WTC11 (cell line): ENCODE results near the gene NDST4. TPM values are rescaled to one million over a fixed set of nuclear protein-coding genes. Genes with fewer than 3 reads are reported as not detected.

Source experiments
- CBFB ChIP-seq: sonication (generic); formaldehyde crosslinking; IDR thresholded peaks from 2 replicates; pipeline ENCODE4 v1.8.1; 2022; ENCODE audit warnings: mild to moderate bottlenecking, low read depth, missing genetic modification reagents
- CREM ChIP-seq: sonication (generic); formaldehyde crosslinking; IDR thresholded peaks from 2 replicates; pipeline ENCODE4 v1.8.1; 2022; ENCODE audit warnings: mild to moderate bottlenecking, missing genetic modification reagents, moderate library complexity
- FOXJ3 ChIP-seq: sonication (generic); formaldehyde crosslinking; IDR thresholded peaks from 2 replicates; pipeline ENCODE4 v1.9.0; 2021; ENCODE audit warnings: missing genetic modification reagents, mild to moderate bottlenecking, borderline replicate concordance
- FOXP1 ChIP-seq: sonication (generic); formaldehyde crosslinking; IDR thresholded peaks from 2 replicates; pipeline ENCODE4 v1.8.0; 2022; ENCODE audit warnings: missing genetic modification reagents, mild to moderate bottlenecking, moderate library complexity, borderline replicate concordance
- GRHL2 ChIP-seq: fragments of 250-450 bp; sonication (Bioruptor Pico); IDR thresholded peaks from 2 replicates; pipeline ENCODE4 v1.8.0; 2022; ENCODE audit warnings: mild to moderate bottlenecking, moderate library complexity; ENCODE audit not compliant: insufficient replicate concordance, severe bottlenecking
- NR1H2 ChIP-seq: sonication (generic); formaldehyde crosslinking; IDR thresholded peaks from 2 replicates; pipeline ENCODE4 v1.9.0; 2021; ENCODE audit warnings: mild to moderate bottlenecking, moderate library complexity, missing genetic modification reagents
- ZNF138 ChIP-seq: sonication (generic); formaldehyde crosslinking; conservative IDR thresholded peaks from 2 replicates; pipeline ENCODE4 v1.8.1; 2022; ENCODE audit warnings: mild to moderate bottlenecking, moderate library complexity, missing genetic modification reagents
- total RNA-seq: library from RNA; stranded (reverse); gene quantifications from 3 replicates; pipeline ENCODE4 v1.2.3, GENCODE V29; 2021
- TF ChIP-seq, protein P1 (sequence below): sonication (generic); formaldehyde crosslinking; IDR thresholded peaks from 2 replicates; pipeline ENCODE4 v1.8.0; 2023; ENCODE audit warnings: mild to moderate bottlenecking, missing genetic modification reagents
- TF ChIP-seq, protein P2 (sequence below): fragments of 250-450 bp; sonication (Bioruptor Pico); IDR thresholded peaks from 2 replicates; pipeline ENCODE4 v1.9.0; 2021; ENCODE audit warnings: mild to moderate bottlenecking
- TF ChIP-seq, protein P3 (sequence below): sonication (generic); formaldehyde crosslinking; IDR thresholded peaks from 2 replicates; pipeline ENCODE4 v1.8.0; 2022; ENCODE audit warnings: mild to moderate bottlenecking, missing genetic modification reagents
- TF ChIP-seq, protein P4 (sequence below): sonication (generic); formaldehyde crosslinking; IDR thresholded peaks from 2 replicates; pipeline ENCODE4 v1.8.1; 2023; ENCODE audit warnings: mild to moderate bottlenecking, missing genetic modification reagents
- TF ChIP-seq, protein P5 (sequence below): sonication (generic); formaldehyde crosslinking; IDR thresholded peaks from 2 replicates; pipeline ENCODE4 v1.8.1; 2022; ENCODE audit warnings: low read depth, missing genetic modification reagents, borderline replicate concordance
- TF ChIP-seq, protein P6 (sequence below): sonication (generic); formaldehyde crosslinking; IDR thresholded peaks from 2 replicates; pipeline ENCODE4 v1.8.1; 2022; ENCODE audit warnings: missing genetic modification reagents, borderline replicate concordance
- TF ChIP-seq, protein P7 (sequence below): sonication (generic); formaldehyde crosslinking; conservative IDR thresholded peaks from 2 replicates; pipeline ENCODE4 v1.8.1; 2023; ENCODE audit warnings: mild to moderate bottlenecking, low read depth, missing genetic modification reagents, moderate library complexity

NDST4 gene
- total RNA-seq, 1 experiment from 2014 or later = not detected

DNA sequence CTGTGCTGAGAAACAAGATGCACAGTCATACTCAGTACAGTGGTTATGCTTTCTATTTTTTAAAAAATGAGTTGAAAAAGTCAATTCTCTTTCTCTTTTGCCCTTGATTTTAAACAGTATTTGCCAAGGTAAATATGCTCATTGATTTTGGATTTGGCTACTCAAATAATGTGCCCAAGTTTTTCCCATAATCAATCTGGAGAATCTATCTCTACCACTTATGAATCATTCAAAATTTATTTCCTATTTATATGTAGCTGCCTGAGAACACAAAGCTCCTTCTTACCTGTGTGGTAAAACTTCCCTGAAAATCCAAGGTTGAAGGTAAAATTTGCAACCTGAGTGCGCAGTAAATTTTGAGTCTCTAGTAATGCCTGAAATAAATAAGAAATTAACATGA lies 136.5 kb downstream of the NDST4 start (continued):
- TF ChIP-seq, protein P1, sequence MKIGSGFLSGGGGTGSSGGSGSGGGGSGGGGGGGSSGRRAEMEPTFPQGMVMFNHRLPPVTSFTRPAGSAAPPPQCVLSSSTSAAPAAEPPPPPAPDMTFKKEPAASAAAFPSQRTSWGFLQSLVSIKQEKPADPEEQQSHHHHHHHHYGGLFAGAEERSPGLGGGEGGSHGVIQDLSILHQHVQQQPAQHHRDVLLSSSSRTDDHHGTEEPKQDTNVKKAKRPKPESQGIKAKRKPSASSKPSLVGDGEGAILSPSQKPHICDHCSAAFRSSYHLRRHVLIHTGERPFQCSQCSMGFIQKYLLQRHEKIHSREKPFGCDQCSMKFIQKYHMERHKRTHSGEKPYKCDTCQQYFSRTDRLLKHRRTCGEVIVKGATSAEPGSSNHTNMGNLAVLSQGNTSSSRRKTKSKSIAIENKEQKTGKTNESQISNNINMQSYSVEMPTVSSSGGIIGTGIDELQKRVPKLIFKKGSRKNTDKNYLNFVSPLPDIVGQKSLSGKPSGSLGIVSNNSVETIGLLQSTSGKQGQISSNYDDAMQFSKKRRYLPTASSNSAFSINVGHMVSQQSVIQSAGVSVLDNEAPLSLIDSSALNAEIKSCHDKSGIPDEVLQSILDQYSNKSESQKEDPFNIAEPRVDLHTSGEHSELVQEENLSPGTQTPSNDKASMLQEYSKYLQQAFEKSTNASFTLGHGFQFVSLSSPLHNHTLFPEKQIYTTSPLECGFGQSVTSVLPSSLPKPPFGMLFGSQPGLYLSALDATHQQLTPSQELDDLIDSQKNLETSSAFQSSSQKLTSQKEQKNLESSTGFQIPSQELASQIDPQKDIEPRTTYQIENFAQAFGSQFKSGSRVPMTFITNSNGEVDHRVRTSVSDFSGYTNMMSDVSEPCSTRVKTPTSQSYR (CRISPR knock-in tag) = no peak
- TF ChIP-seq, protein P2, sequence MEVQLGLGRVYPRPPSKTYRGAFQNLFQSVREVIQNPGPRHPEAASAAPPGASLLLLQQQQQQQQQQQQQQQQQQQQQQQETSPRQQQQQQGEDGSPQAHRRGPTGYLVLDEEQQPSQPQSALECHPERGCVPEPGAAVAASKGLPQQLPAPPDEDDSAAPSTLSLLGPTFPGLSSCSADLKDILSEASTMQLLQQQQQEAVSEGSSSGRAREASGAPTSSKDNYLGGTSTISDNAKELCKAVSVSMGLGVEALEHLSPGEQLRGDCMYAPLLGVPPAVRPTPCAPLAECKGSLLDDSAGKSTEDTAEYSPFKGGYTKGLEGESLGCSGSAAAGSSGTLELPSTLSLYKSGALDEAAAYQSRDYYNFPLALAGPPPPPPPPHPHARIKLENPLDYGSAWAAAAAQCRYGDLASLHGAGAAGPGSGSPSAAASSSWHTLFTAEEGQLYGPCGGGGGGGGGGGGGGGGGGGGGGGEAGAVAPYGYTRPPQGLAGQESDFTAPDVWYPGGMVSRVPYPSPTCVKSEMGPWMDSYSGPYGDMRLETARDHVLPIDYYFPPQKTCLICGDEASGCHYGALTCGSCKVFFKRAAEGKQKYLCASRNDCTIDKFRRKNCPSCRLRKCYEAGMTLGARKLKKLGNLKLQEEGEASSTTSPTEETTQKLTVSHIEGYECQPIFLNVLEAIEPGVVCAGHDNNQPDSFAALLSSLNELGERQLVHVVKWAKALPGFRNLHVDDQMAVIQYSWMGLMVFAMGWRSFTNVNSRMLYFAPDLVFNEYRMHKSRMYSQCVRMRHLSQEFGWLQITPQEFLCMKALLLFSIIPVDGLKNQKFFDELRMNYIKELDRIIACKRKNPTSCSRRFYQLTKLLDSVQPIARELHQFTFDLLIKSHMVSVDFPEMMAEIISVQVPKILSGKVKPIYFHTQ (CRISPR knock-in tag) = no peak
- TF ChIP-seq, protein P3, sequence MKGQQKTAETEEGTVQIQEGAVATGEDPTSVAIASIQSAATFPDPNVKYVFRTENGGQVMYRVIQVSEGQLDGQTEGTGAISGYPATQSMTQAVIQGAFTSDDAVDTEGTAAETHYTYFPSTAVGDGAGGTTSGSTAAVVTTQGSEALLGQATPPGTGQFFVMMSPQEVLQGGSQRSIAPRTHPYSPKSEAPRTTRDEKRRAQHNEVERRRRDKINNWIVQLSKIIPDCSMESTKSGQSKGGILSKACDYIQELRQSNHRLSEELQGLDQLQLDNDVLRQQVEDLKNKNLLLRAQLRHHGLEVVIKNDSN (CRISPR knock-in tag) = no peak
- no peak for TF ChIP-seq NR1H2
- no peak for TF ChIP-seq GRHL2 (CRISPR knock-in tag)
- no peak for TF ChIP-seq ZNF138 (CRISPR knock-in tag)
- no peak for TF ChIP-seq FOXJ3
- TF ChIP-seq CREM (CRISPR knock-in tag) = no peak
- TF ChIP-seq, protein P4, sequence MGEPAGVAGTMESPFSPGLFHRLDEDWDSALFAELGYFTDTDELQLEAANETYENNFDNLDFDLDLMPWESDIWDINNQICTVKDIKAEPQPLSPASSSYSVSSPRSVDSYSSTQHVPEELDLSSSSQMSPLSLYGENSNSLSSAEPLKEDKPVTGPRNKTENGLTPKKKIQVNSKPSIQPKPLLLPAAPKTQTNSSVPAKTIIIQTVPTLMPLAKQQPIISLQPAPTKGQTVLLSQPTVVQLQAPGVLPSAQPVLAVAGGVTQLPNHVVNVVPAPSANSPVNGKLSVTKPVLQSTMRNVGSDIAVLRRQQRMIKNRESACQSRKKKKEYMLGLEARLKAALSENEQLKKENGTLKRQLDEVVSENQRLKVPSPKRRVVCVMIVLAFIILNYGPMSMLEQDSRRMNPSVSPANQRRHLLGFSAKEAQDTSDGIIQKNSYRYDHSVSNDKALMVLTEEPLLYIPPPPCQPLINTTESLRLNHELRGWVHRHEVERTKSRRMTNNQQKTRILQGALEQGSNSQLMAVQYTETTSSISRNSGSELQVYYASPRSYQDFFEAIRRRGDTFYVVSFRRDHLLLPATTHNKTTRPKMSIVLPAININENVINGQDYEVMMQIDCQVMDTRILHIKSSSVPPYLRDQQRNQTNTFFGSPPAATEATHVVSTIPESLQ = no peak
- TF ChIP-seq, protein P5, sequence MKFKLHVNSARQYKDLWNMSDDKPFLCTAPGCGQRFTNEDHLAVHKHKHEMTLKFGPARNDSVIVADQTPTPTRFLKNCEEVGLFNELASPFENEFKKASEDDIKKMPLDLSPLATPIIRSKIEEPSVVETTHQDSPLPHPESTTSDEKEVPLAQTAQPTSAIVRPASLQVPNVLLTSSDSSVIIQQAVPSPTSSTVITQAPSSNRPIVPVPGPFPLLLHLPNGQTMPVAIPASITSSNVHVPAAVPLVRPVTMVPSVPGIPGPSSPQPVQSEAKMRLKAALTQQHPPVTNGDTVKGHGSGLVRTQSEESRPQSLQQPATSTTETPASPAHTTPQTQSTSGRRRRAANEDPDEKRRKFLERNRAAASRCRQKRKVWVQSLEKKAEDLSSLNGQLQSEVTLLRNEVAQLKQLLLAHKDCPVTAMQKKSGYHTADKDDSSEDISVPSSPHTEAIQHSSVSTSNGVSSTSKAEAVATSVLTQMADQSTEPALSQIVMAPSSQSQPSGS (CRISPR knock-in tag) = no peak
- TF ChIP-seq, protein P6, sequence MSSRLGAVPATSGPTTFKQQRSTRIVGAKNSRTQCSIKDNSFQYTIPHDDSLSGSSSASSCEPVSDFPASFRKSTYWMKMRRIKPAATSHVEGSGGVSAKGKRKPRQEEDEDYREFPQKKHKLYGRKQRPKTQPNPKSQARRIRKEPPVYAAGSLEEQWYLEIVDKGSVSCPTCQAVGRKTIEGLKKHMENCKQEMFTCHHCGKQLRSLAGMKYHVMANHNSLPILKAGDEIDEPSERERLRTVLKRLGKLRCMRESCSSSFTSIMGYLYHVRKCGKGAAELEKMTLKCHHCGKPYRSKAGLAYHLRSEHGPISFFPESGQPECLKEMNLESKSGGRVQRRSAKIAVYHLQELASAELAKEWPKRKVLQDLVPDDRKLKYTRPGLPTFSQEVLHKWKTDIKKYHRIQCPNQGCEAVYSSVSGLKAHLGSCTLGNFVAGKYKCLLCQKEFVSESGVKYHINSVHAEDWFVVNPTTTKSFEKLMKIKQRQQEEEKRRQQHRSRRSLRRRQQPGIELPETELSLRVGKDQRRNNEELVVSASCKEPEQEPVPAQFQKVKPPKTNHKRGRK (CRISPR knock-in tag) = no peak
- TF ChIP-seq, protein P7, sequence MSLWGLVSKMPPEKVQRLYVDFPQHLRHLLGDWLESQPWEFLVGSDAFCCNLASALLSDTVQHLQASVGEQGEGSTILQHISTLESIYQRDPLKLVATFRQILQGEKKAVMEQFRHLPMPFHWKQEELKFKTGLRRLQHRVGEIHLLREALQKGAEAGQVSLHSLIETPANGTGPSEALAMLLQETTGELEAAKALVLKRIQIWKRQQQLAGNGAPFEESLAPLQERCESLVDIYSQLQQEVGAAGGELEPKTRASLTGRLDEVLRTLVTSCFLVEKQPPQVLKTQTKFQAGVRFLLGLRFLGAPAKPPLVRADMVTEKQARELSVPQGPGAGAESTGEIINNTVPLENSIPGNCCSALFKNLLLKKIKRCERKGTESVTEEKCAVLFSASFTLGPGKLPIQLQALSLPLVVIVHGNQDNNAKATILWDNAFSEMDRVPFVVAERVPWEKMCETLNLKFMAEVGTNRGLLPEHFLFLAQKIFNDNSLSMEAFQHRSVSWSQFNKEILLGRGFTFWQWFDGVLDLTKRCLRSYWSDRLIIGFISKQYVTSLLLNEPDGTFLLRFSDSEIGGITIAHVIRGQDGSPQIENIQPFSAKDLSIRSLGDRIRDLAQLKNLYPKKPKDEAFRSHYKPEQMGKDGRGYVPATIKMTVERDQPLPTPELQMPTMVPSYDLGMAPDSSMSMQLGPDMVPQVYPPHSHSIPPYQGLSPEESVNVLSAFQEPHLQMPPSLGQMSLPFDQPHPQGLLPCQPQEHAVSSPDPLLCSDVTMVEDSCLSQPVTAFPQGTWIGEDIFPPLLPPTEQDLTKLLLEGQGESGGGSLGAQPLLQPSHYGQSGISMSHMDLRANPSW (CRISPR knock-in tag) = no peak
- TF ChIP-seq CBFB (CRISPR knock-in tag) = no peak
- no peak for TF ChIP-seq FOXP1
